Breast epithelium (tissue), 3 donors: ENCODE data around the gene MTHFR.

Experiments
- POLR2A ChIP-seq: fragments of 450-650 bp; IDR thresholded peaks from one replicate; pipeline ENCODE4 v1.6.1; 2016; ENCODE audit warnings: antibody characterized with exemption, mild to moderate bottlenecking, moderate library complexity
- TF ChIP-seq, protein P1 (sequence below), 3 donors: fragments of 450-650 bp; IDR thresholded peaks; one replicate each; pipeline ENCODE4 v1.5.1; 2016 to 2017; ENCODE audit warnings: antibody characterized with exemption in 3 of 3, mild to moderate bottlenecking in 3 of 3, moderate library complexity in 3 of 3

DNA sequence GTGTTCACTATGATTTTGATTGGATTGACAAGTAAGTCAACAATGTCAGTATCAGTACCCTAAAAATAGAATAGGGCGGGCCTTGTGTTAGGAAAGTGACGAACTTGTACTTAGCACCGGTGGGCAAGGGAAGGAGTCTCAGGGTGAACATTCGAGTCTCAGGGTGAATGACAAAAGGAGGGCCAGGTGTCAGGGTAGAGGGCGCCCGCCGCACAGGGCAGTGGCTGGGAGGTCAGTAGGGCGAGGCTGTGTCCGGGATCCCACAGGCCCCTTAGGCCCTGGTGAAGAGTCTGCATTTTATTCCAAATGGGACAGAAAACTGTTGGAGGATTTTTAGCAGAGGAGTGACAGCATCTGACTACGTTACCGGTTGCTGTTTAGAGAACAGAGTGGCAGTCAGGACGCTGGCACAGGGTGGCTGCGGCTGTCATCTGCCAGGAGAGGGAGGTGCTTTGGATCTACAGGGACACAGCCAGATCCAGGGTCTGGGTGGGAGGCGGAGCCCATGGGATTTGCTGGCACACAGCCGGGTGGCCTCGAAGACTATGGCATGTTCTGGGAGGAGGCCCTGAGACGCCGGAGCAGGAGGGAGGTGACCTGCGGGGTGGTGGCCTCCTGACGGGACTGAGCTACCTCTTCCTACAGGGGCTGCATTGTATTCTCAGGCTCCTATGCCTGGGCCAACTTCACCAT, 58.8 kb downstream of the MTHFR start:
- no peak for TF ChIP-seq POLR2A
- TF ChIP-seq, protein P1, sequence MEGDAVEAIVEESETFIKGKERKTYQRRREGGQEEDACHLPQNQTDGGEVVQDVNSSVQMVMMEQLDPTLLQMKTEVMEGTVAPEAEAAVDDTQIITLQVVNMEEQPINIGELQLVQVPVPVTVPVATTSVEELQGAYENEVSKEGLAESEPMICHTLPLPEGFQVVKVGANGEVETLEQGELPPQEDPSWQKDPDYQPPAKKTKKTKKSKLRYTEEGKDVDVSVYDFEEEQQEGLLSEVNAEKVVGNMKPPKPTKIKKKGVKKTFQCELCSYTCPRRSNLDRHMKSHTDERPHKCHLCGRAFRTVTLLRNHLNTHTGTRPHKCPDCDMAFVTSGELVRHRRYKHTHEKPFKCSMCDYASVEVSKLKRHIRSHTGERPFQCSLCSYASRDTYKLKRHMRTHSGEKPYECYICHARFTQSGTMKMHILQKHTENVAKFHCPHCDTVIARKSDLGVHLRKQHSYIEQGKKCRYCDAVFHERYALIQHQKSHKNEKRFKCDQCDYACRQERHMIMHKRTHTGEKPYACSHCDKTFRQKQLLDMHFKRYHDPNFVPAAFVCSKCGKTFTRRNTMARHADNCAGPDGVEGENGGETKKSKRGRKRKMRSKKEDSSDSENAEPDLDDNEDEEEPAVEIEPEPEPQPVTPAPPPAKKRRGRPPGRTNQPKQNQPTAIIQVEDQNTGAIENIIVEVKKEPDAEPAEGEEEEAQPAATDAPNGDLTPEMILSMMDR (IDR thresholded peaks at IDR 0.05) = no peak
